ENCODE measurements around the gene ACTR1A. TPM values are rescaled to one million over a fixed set of nuclear protein-coding genes. Genes with fewer than 3 reads are reported as not detected.

ACTR1A gene
- total and polyA plus RNA-seq, 9 of the 15 experiments (the other 6 are each of a cell fraction or from before 2014, with no cell fraction given): 36.3 to 77.2 (median 49.6) TPM

GRCh38 chr10:102503264-102504178 is 1.0 kb upstream of the ACTR1A start, which contains the start of gene SUFU (continued):
- TF ChIP-seq ZBTB2 (IDR thresholded peaks at IDR 0.05): no peak
- TF ChIP-seq TRIM24 (IDR thresholded peaks at IDR 0.05): no peak
- TF ChIP-seq NRF1 (conservative IDR thresholded peaks at IDR 0.05 in 1 of 2, IDR thresholded peaks at IDR 0.05 in 1 of 2): peak; percentile 93 to 94
- no peak for TF ChIP-seq ZHX1 (conservative IDR thresholded peaks at IDR 0.05; ENCODE audit: low read length)
- no peak for TF ChIP-seq MTF1 (CRISPR knock-in tag; IDR thresholded peaks at IDR 0.05; ENCODE audit: borderline replicate concordance)
- TF ChIP-seq RNF2 (IDR thresholded peaks at IDR 0.05): no peak
- peak; percentile 66 for TF ChIP-seq CHD2 (IDR thresholded peaks at IDR 0.05; ENCODE audit: low read depth, low read length)
- no peak for TF ChIP-seq HINFP (tag; conservative IDR thresholded peaks at IDR 0.05; ENCODE audit: low read depth)
- TF ChIP-seq CGGBP1 (CRISPR knock-in tag; IDR thresholded peaks at IDR 0.05): no peak
- TF ChIP-seq TSHZ1 (CRISPR knock-in tag; IDR thresholded peaks at IDR 0.05): no peak
- no peak for TF ChIP-seq GATA2 (CRISPR knock-in tag; IDR thresholded peaks at IDR 0.05)
- no peak for TF ChIP-seq NCOA4 (IDR thresholded peaks at IDR 0.05; ENCODE audit: partially characterized antibody)
- TF ChIP-seq E2F8 (IDR thresholded peaks at IDR 0.05; ENCODE audit: low read depth, partially characterized antibody): no peak
- TF ChIP-seq SMC3 (conservative IDR thresholded peaks at IDR 0.05; ENCODE audit: insufficient read depth, low read depth, low read length): peak; percentile 53; the same call in 1 of the 2 replicates
